ENCODE data around the gene ARHGAP18.

Gene ARHGAP18

DNA sequence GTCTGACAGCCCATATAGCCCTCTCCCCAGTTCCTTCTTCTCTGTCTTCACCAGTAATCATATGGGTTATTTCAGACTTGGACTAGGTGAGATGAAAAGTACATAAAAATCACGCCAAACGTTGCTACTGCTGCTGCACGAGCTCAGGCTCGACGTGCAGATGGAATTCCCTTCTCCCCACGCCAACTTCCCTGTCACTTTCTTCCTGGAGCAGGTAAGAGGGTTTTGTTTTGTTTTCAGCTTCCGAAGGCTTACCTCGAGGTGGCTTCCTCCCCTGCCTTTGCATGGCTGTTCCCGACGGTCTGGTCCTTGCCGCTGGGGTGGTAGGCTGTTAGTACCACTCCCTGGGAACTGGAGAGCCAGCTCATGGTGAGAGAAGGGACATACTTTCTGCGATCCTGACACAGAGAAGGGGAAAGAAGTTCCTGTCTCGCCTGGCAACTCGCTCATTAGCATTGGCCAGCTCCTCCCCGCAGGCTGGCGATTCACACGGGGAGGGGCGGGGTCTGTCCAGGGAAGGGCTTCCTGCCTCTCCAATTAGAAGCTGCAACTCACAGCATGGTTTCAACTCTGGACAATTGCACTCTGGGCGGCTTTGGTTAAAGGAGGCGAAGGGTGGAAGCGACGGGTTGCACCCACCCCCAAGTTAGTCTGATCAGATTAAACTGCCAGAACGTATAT lies at the start of gene ARHGAP18:
ARHGAP18 (minus strand) TSS at position 409 of the 681 bp plus-strand sequence; CDS start at position 368, 41 bp downstream.
- peak; percentile 49 to 69 for DNase-seq (ENCODE audit: low read depth in 2 of 2)

- DNase-seq (ENCODE audit: low read depth in 2 of 2), result no peak
Observed at GRCh38 chr6:129755787-129756186, 45.8 kb upstream of the ARHGAP18 start.

DNA sequence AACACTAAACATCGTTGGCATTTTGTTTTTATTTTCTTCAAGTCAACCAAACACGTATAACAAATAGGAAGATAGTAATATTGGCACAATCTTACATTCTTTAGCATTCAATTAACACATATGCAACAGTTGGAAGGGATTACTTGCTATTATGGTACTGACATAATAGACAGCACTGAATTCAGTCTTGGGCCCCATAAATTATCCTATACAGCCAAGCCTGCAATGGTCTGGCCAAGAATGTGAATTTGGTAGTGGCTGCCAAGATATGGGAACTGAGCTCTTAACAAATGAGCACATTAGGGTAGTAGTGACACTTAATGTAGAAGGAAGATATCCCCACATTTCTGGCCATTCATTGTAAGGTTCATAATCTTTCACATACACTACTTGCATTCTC lies 44.8 kb upstream of the ARHGAP18 start:
- no peak for DNase-seq (ENCODE audit: low read depth in 2 of 2)

DNA sequence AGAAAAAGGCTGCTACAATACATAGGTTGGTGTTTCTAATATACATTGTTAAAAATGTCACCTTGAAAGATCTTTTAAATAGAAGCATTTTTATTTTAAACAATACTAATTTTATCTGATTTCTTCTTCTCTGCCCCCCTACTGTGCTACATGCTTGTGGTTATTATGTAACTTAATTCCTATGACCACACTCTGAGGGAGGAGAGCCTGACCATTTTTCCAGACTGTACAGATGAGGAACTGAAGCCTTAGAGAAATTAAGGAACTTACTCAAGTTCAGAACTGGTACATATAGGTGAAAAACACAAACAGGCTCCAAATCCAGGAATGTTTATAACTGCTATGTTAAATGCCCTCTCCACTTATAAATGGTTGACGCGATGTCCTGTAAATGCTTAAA lies 43.4 kb upstream of the ARHGAP18 start:
- DNase-seq (ENCODE audit: low read depth in 2 of 2), result no peak

- no peak for DNase-seq (ENCODE audit: low read depth in 2 of 2)
Observed at GRCh38 chr6:129751384-129751783, 41.4 kb upstream of the ARHGAP18 start.

DNA sequence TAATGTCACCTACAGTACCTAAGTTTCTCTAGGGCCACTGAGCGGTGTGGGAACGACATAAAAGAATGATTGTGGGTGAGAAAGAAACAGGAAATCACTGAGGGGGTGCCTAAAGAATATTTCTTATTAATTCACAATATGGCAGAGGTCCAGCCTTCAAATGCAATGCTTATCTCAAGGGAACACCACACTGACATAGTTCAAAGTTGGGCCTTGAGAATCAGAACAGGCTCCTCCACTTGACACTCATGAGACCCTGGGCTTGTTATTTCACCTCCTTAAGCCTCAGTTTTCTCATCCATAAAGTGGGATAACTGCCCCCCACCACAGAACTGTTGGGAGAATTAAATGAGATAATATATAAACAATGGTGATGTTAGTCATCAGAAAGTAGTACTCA lies 40.4 kb upstream of the ARHGAP18 start:
- DNase-seq (ENCODE audit: low read depth in 2 of 2), result no peak

DNA sequence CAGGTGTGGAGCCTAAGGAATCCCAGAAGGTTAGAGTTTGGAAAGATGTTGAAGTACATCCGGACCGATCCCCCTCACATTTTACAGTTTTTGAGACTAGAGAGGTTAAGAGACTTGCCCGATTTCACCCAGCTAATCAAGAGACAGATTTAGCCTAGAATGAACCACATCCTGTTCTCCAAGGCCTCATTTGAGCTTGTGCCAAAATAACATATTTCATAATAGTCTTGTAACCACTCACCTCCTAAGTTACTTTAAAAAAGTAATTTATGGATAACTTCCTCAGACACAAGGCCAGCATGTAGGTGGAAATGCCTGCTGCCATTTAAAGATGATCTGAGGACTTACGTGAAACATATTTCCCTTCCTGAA lies 39.8 kb upstream of the ARHGAP18 start:
- DNase-seq (ENCODE audit: low read depth in 2 of 2), result no peak

- DNase-seq (ENCODE audit: low read depth in 2 of 2), result no peak
Observed at GRCh38 chr6:129748901-129749748, 39.1 kb upstream of the ARHGAP18 start.

DNA sequence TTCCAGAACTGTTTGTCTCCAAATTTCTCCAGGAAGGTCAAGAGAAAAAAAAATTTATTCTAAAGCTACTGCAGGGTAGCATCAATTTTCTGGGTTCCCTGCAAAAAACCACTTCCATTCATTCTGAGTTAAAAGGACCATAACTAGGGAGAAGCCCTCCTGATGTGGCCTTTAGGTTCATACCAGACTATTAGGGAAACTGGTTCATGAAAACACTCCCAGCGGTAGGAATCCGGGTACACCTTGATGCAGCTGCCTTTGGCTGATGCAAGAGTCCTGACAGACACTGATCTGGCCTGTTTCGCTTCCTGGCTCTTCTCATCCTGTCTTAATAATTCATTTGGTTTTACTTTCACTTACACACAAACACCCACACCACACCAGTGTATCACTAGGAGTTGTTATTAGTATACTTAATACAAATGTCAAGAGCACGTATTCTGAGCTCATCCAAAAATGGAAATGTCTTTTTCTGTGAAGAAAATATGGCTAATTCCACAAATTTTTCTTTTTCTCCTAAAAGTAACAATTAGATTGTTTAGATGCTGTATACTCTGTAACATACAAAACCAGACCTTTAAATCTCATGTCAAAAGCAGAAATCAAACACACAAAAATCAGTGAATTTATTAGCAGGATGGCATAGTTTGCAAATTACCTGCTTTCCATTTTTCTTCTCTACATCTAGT lies 38.4 kb upstream of the ARHGAP18 start:
- DNase-seq (ENCODE audit: low read depth in 2 of 2), result peak; percentile 41 to 49

- DNase-seq (ENCODE audit: low read depth in 2 of 2), result no peak
Observed at GRCh38 chr6:129747588-129748112, 37.7 kb upstream of the ARHGAP18 start.

DNA sequence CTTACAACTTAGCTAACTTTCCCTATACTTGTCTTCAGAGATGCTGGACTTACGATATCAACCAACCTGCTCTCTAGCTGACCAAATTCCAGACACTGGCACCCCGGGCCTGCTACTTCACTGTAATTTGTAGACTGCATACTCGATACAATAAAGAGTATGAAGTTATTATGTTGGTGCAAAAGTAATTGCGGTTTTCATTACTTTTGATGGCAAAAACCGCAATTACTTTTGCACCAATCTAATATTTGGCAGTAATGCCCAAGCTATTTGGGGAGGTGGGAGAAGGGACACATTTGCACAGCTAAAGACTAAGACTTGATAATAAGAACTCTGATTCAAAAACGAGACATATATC lies 34.9 kb upstream of the ARHGAP18 start:
- no peak for DNase-seq (ENCODE audit: low read depth in 2 of 2)

DNA sequence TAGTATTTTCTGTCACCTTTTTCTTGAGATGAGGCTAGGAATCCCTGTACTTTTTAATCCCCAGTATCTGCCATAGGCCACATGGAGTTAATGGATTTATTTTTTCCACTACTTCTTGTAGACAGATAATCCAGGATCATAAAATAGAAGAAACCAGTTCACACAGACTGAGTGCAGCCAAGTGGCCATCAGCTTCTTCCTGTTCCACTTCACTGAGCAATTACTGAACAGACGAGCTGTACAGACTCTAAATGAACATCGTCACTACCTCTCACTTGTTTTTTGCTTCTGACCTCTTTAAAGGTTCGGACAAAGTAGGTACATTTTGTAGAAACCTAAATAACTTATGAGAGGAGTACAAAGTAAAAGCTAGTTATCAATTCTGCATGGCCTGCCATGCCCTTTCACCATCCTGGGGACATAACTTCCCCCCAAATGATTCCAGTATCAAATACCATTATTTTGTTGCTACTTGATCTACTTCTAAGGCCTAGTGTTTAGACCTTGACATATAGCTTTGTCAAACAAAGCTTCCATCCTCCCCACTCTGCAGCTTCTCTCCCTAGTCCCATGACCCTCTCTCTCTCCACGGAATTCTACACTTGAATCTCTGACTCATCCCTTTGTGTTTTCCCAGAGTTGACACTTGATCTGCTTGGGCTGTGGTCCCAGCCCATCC lies 34.4 kb upstream of the ARHGAP18 start:
- no peak for DNase-seq (ENCODE audit: low read depth in 2 of 2)

DNA sequence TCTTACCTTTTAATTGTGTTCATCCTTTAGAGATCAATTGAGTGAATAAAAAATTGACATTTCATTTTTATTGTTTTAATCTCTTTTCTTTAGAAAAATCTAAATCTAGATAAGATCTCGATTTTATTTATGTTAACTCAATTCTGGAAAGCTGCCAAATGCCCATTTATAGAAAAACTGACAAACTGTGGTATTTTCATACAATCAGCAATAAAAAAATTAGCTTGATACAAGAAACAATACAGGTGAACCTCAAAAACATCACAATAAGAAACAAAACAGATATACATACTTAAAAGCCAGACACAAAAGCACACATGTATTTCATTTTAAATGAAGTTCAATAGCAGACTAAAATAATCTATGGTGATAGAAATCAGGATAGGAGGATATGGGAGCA lies 30.0 kb upstream of the ARHGAP18 start:
- no peak for DNase-seq (ENCODE audit: low read depth in 2 of 2)

GRCh38 chr6:129736105-129736504 lies 26.1 kb upstream of the ARHGAP18 start:
- DNase-seq (ENCODE audit: low read depth in 2 of 2), result no peak

GRCh38 chr6:129733290-129733689 lies 23.3 kb upstream of the ARHGAP18 start:
- no peak for DNase-seq (ENCODE audit: low read depth in 2 of 2)

DNA sequence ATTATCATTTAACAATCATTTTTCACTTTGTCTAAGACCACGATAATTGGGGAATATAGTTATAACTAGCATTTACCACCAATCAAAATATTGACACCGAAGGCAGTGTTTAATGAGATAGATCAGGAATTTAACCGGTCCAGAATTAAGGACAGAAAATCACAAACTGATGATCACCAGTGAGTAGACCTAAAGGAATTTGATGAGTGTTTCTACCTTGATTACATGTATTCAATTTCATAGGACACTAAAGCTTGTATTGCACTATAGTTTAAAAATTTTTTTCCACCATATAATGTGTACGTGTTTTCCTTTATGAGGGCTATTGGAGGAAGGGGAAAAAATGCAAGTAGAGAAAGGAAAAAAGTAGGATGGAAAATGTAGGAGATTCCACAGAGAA lies 22.6 kb upstream of the ARHGAP18 start:
- no peak for DNase-seq (ENCODE audit: low read depth in 2 of 2)

DNA sequence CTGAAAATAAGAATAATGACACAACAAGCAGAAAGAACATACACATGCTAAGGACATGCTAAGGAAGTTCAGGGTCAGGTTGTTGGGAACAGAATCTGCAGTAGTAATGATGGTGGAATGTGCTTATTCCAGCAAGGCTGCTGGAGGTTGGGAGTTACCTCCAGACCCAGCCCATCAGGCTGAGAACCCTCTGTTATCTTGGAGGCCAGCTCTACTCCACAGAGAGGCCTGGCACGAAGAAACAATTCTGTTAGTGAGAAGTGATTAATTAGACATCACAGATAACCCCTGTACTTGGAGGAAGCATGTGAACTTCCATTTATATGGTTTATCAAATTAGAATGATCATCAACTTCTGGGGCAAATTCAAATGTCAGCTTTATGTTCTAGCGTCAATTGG lies 22.1 kb upstream of the ARHGAP18 start:
- DNase-seq (ENCODE audit: low read depth in 2 of 2), result no peak

DNA sequence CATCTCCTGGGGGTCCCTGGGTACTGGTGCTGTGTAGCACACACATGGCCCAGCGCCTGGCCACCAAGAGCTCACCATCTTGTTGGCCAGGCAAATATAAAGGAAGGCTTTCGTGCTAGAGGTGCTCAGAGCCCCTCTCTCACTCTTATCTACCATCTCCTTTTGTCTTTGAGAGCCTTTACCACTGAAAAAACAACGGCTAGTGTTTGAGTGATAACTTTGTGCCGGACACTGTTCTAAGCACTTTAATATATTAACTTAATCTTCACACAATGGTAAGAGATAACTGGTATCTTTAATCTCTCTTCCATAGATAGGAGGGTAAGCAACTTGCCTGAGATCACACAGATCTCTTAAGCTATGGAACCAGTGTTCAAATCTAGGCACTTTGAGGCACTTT lies 21.5 kb upstream of the ARHGAP18 start:
- no peak for DNase-seq (ENCODE audit: low read depth in 2 of 2)

DNA sequence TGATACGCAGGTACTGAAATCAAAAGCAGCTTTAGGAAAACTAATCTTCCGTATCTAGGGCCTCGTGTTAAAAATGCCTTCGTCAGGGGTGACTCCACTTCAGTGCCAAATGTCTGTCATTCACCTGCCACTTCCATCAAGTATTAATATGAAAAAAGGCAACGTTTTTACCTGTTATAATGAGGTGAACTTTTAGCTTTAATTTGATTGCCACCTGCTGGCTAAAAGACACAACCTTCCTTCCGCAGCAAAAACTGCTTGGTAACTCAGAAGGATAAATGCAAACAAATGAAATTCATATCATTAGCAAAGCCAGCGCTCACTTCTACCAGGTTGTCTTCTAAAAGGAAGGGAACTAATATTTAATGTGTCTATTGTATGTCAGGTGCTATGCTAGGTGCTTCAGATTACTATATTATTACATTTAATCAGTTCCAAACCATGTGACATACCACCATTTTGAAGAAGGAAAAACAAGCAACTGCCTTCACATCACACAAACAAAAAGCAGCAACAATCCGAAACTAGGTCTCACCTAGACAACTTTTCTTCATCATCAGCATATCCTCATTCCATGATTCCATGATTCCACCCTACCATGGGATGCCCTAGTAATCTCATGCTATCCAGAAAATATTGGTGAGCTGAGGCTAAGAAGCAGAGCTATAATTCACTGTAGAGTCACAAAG lies 20.6 kb upstream of the ARHGAP18 start:
- no peak for DNase-seq (ENCODE audit: low read depth in 2 of 2)

DNA sequence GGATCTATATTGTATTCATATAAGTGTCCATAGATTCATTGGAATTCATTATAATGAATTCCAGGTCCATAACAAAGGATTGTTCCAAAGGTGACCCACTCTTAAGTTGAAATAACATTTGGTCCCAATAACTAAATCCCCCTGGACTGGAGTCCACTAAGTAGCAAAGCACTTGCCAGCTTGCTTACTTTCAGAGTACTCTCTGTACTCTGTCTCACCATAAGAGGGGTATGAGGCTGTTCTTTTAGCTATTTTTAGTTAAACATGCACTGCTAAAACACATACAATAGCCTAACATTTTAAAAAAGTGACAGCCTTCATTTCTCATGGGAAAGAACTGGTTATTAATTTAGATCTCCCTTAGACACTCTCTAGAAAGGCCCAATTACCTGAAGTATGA lies 16.7 kb upstream of the ARHGAP18 start:
- no peak for DNase-seq (ENCODE audit: low read depth in 2 of 2)

- DNase-seq (ENCODE audit: low read depth in 2 of 2), result no peak
Observed at GRCh38 chr6:129725341-129725740, 15.4 kb upstream of the ARHGAP18 start.

All from stimulated activated CD4-positive, alpha-beta T cell treated with anti-CD3 and anti-CD28 coated beads, Interleukin-15, amount 100 ng/mL, for 48 hours (primary cell).